OCI-LY3 (cell line): ENCODE data around the gene SPATS2.
"Not testable (repeated sequence)": the region's sequence is repeated elsewhere in the genome, so short reads cannot be mapped to it uniquely, and the experiment has no call there.

Source experiments
- CTCF ChIP-seq: fragments of 200-600, 300-600 bp; sonication (generic); IDR thresholded peaks from 2 replicates; pipeline ENCODE4 v1.5.1; 2014; ENCODE audit warnings: antibody characterized with exemption, low read length, low read depth
- EZH2phosphoT487 ChIP-seq: fragments of 200-600 bp; shearing (Covaris generic); IDR thresholded peaks from 2 replicates; pipeline ENCODE4 v1.6.1; 2018; ENCODE audit warnings: antibody characterized with exemption, mixed run types, low read depth

DNA sequence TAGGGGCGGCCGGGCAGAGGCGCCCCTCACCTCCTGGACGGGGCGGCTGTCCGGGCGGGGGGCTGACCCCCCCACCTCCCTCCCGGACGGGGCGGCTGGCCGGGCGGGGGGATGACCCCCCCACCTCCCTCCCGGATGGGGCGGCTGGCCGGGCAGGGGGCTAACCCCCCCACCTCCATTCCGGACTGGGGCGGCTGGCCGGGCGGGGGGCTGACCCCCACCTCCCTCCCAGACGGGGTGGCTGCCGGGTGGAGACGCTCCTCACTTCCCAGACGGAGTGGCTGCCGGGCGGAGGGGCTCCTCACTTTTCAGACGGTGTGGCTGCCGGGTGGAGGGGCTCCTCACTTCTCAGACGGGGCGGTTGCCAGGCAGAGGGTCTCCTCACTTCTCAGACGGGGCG is 69.5 kb downstream of the SPATS2 start:
- TF ChIP-seq EZH2phosphoT487, CTCF: not testable (repeated sequence)
